Measurements from ENCODE around the gene FARS2.

The FARS2 gene

GRCh38 chr6:5595184-5595583 lies 333.9 kb downstream of the FARS2 start:
- DNase-seq: no peak

GRCh38 chr6:5597413-5597812 lies 336.1 kb downstream of the FARS2 start:
- no peak for DNase-seq

- no peak for DNase-seq
These were observed 336.8 kb downstream of the FARS2 start for GRCh38 chr6:5598123-5598522.

GRCh38 chr6:5599127-5599526 lies 337.8 kb downstream of the FARS2 start:
- DNase-seq: no peak

GRCh38 chr6:5605937-5606336 lies 344.6 kb downstream of the FARS2 start:
- DNase-seq: no peak

GRCh38 chr6:5606546-5606945 lies 345.2 kb downstream of the FARS2 start:
- DNase-seq: peak; percentile 2

GRCh38 chr6:5610640-5611039 lies 349.3 kb downstream of the FARS2 start:
- DNase-seq: no peak

- DNase-seq: no peak
These were observed 355.9 kb downstream of the FARS2 start for GRCh38 chr6:5617179-5617578.

- no peak for DNase-seq
These were observed 357.9 kb downstream of the FARS2 start for GRCh38 chr6:5619249-5619648.

GRCh38 chr6:5622276-5623005 lies 361.1 kb downstream of the FARS2 start:
- DNase-seq: no peak

- no peak for DNase-seq
These were observed 362.5 kb downstream of the FARS2 start for GRCh38 chr6:5623769-5624168.

- no peak for DNase-seq
These were observed 362.9 kb downstream of the FARS2 start for GRCh38 chr6:5624256-5624655.

GRCh38 chr6:5626727-5627426 lies 365.6 kb downstream of the FARS2 start:
- no peak for DNase-seq

GRCh38 chr6:5630636-5631035 lies 369.3 kb downstream of the FARS2 start:
- no peak for DNase-seq

- no peak for DNase-seq
These were observed 371.1 kb downstream of the FARS2 start for GRCh38 chr6:5632348-5632935.

GRCh38 chr6:5634525-5634924 lies 373.2 kb downstream of the FARS2 start:
- no peak for DNase-seq

GRCh38 chr6:5636210-5637030 lies 375.1 kb downstream of the FARS2 start:
- DNase-seq: peak; percentile 50

- no peak for DNase-seq
These were observed 376.4 kb downstream of the FARS2 start for GRCh38 chr6:5637714-5638113.

- no peak for DNase-seq
These were observed 377.4 kb downstream of the FARS2 start for GRCh38 chr6:5638666-5639065.

GRCh38 chr6:5639193-5639592 lies 377.9 kb downstream of the FARS2 start:
- DNase-seq: no peak

- no peak for DNase-seq
These were observed 379.3 kb downstream of the FARS2 start for GRCh38 chr6:5640614-5641013.

GRCh38 chr6:5644523-5645185 lies 383.3 kb downstream of the FARS2 start:
- DNase-seq: no peak

Data from NCI-H510A treated with DMSO at 0.1 percent for 48 hours (cell line).